ENCODE data around the gene ARHGDIB. TPM values are rescaled to one million over a fixed set of nuclear protein-coding genes. Genes with fewer than 3 reads are reported as not detected.

The ARHGDIB gene
- total RNA-seq, 5 donors from 2014 or later (not counting 1 experiment from before 2014, with no cell fraction given) = 722 to 938 (median 785) TPM

GRCh38 chr12:14903386-14904098, 57.9 kb downstream of the ARHGDIB start:
- ATAC-seq (replicated peaks in 1 of 4) (no peak), DNase-seq (no peak)
- no CpG with 5 or more reads among the region's 5 CpGs for WGBS (ENCODE audit: insufficient coverage)
- Histone ChIP-seq H3K36me3 (ENCODE audit: control insufficient read depth in 2 of 2, extremely low read depth in 1 of 2, insufficient read depth in 1 of 2, low read length in 1 of 2) (no peaks in the 10 kb centered on the region), H3K4me3 (ENCODE audit: control insufficient read depth in 1 of 2, extremely low read depth in 1 of 2, low read length in 1 of 2) (no peak overlapping the region), H3K27ac (ENCODE audit: low read length) (no peak overlapping the region), H3K4me1 (ENCODE audit: control insufficient read depth in 1 of 2, extremely low read depth in 1 of 2, insufficient read depth in 2 of 2, low read length in 2 of 2) (no peaks in the 10 kb centered on the region), H3K9me3 (no peaks in the 10 kb centered on the region), H3K27me3 (replicated peaks in 1 of 2; ENCODE audit: control insufficient read depth in 2 of 2, extremely low read depth in 1 of 2, insufficient read depth in 2 of 2, low read length in 1 of 2) (no peaks in the 10 kb centered on the region)
- peaks cover 39% of the 10 kb centered on the region for H3K36me3 Mint-ChIP-seq
- H3K9me3 Mint-ChIP-seq = peaks cover 0 to 3% (median 0%) of the 10 kb centered on the region in 3 donors
- H3K27me3 Mint-ChIP-seq = no peaks in the 10 kb centered on the region
- no peak overlapping the region for H3K27ac Mint-ChIP-seq
- peaks cover 11 to 18% (median 16%) of the 10 kb centered on the region in 3 donors for H3K4me1 Mint-ChIP-seq
- ChIA-PET POLR2A (interaction anchor here in 1 of 2 donors (0.5 kb wide), 1 partner anchor 177 kb away, joined by 3 read pairs; no protein-coding TSS in a partner anchor), CTCF (no interaction called here)
- no peak overlapping the region for H3K4me3 Mint-ChIP-seq

GRCh38 chr12:14902465-14902864, 58.9 kb downstream of the ARHGDIB start:
- H3K9me3 ChIP-seq = no peaks in the 10 kb centered on the region
- no peaks in the 10 kb centered on the region for H3K27me3 Mint-ChIP-seq
- no peak overlapping the region for H3K27ac Mint-ChIP-seq
- peaks cover 28% of the 10 kb centered on the region for H3K36me3 Mint-ChIP-seq
- no peak overlapping the region for H3K27ac ChIP-seq (ENCODE audit: low read length)
- no peaks in the 10 kb centered on the region for H3K36me3 ChIP-seq (ENCODE audit: control insufficient read depth in 2 of 2, extremely low read depth in 1 of 2, insufficient read depth in 1 of 2, low read length in 1 of 2)
- POLR2A ChIA-PET = interaction anchor here in 1 of 2 donors (0.6 kb wide), 3 partner anchors 10 to 97 kb away, joined by 3 to 5 read pairs (median 3); no protein-coding TSS in a partner anchor
- no peak overlapping the region for H3K4me3 ChIP-seq (ENCODE audit: control insufficient read depth in 1 of 2, extremely low read depth in 1 of 2, low read length in 1 of 2)
- CTCF ChIA-PET = no interaction called here
- H3K9me3 Mint-ChIP-seq = peaks cover 0 to 3% (median 0%) of the 10 kb centered on the region in 3 donors
- no CpG with 5 or more reads among the region's 2 CpGs for WGBS (ENCODE audit: insufficient coverage)
- H3K27me3 ChIP-seq (replicated peaks in 1 of 2; ENCODE audit: control insufficient read depth in 2 of 2, extremely low read depth in 1 of 2, insufficient read depth in 2 of 2, low read length in 1 of 2) = no peaks in the 10 kb centered on the region
- peaks cover 11 to 15% (median 14%) of the 10 kb centered on the region in 3 donors for H3K4me1 Mint-ChIP-seq
- ATAC-seq (replicated peaks in 1 of 4) (no peak), DNase-seq (no peak)
- H3K4me1 ChIP-seq (ENCODE audit: control insufficient read depth in 1 of 2, extremely low read depth in 1 of 2, insufficient read depth in 2 of 2, low read length in 2 of 2) = no peaks in the 10 kb centered on the region
- H3K4me3 Mint-ChIP-seq = no peak overlapping the region

- CTCF ChIA-PET = no interaction called here
- ATAC-seq (replicated peaks in 1 of 4) (no peak), DNase-seq (no peak)
- H3K27me3 Mint-ChIP-seq = no peaks in the 10 kb centered on the region
- no peak overlapping the region for H3K4me3 Mint-ChIP-seq
- POLR2A ChIA-PET = interaction anchor here in 1 of 2 donors (0.5 kb wide), 1 partner anchor 58 kb away, joined by 3 read pairs; no protein-coding TSS in a partner anchor
- no peak overlapping the region for H3K4me3 ChIP-seq (ENCODE audit: control insufficient read depth in 1 of 2, extremely low read depth in 1 of 2, low read length in 1 of 2)
- H3K27me3 ChIP-seq (replicated peaks in 1 of 2; ENCODE audit: control insufficient read depth in 2 of 2, extremely low read depth in 1 of 2, insufficient read depth in 2 of 2, low read length in 1 of 2) = no peaks in the 10 kb centered on the region
- H3K4me1 ChIP-seq (ENCODE audit: control insufficient read depth in 1 of 2, extremely low read depth in 1 of 2, insufficient read depth in 2 of 2, low read length in 2 of 2) = no peaks in the 10 kb centered on the region
- H3K36me3 Mint-ChIP-seq = peaks cover 20% of the 10 kb centered on the region
- peaks cover 0 to 3% (median 0%) of the 10 kb centered on the region in 3 donors for H3K9me3 Mint-ChIP-seq
- no peak overlapping the region for H3K27ac ChIP-seq (ENCODE audit: low read length)
- 100% methylated on average over 1 of the region's 1 CpG for WGBS (ENCODE audit: insufficient coverage)
- H3K4me1 Mint-ChIP-seq = peaks cover 11 to 15% (median 14%) of the 10 kb centered on the region in 3 donors
- H3K9me3 ChIP-seq = no peaks in the 10 kb centered on the region
- no peak overlapping the region for H3K27ac Mint-ChIP-seq
- no peaks in the 10 kb centered on the region for H3K36me3 ChIP-seq (ENCODE audit: control insufficient read depth in 2 of 2, extremely low read depth in 1 of 2, insufficient read depth in 1 of 2, low read length in 1 of 2)
Observed at GRCh38 chr12:14901228-14901562, 60.2 kb downstream of the ARHGDIB start.

- peaks cover 18% of the 10 kb centered on the region for H3K36me3 Mint-ChIP-seq
- H3K4me3 Mint-ChIP-seq = no peak overlapping the region
- Histone ChIP-seq H3K36me3 (ENCODE audit: control insufficient read depth in 2 of 2, extremely low read depth in 1 of 2, insufficient read depth in 1 of 2, low read length in 1 of 2) (no peaks in the 10 kb centered on the region), H3K9me3 (no peaks in the 10 kb centered on the region), H3K27me3 (replicated peaks in 1 of 2; ENCODE audit: control insufficient read depth in 2 of 2, extremely low read depth in 1 of 2, insufficient read depth in 2 of 2, low read length in 1 of 2) (no peaks in the 10 kb centered on the region), H3K4me1 (ENCODE audit: control insufficient read depth in 1 of 2, extremely low read depth in 1 of 2, insufficient read depth in 2 of 2, low read length in 2 of 2) (no peaks in the 10 kb centered on the region), H3K27ac (ENCODE audit: low read length) (no peak overlapping the region), H3K4me3 (ENCODE audit: control insufficient read depth in 1 of 2, extremely low read depth in 1 of 2, low read length in 1 of 2) (no peak overlapping the region)
- CTCF ChIA-PET = interaction anchor here in 1 of 2 donors (1.0 kb wide), 1 partner anchor 10 kb away, joined by 3 read pairs; no protein-coding TSS in a partner anchor
- H3K27me3 Mint-ChIP-seq = no peaks in the 10 kb centered on the region
- ATAC-seq (replicated peaks in 1 of 4) (no peak), DNase-seq (no peak)
- peaks cover 0 to 3% (median 0%) of the 10 kb centered on the region in 3 donors for H3K9me3 Mint-ChIP-seq
- no peak overlapping the region for H3K27ac Mint-ChIP-seq
- peaks cover 11 to 15% (median 14%) of the 10 kb centered on the region in 3 donors for H3K4me1 Mint-ChIP-seq
- POLR2A ChIA-PET = interaction anchor here in 1 of 2 donors (0.5 kb wide), 1 partner anchor 59 kb away, joined by 3 read pairs; no protein-coding TSS in a partner anchor
- 92% methylated on average over 2 of the region's 5 CpGs for WGBS (ENCODE audit: insufficient coverage)
Observed at GRCh38 chr12:14900521-14901227, 60.7 kb downstream of the ARHGDIB start.

- Mint-ChIP-seq H3K27ac (no peak overlapping the region), H3K9me3 (no peaks in the 10 kb centered on the region), H3K27me3 (peaks cover 0 to 3% of the 10 kb centered on the region in 2 donors), H3K4me1 (no peaks in the 10 kb centered on the region), H3K36me3 (peaks cover 7% of the 10 kb centered on the region), H3K4me3 (no peak overlapping the region)
- Histone ChIP-seq H3K4me1 (ENCODE audit: control insufficient read depth in 1 of 2, extremely low read depth in 1 of 2, insufficient read depth in 2 of 2, low read length in 2 of 2) (no peaks in the 10 kb centered on the region), H3K4me3 (ENCODE audit: control insufficient read depth in 1 of 2, extremely low read depth in 1 of 2, low read length in 1 of 2) (no peak overlapping the region), H3K27ac (ENCODE audit: low read length) (no peak overlapping the region), H3K36me3 (ENCODE audit: control insufficient read depth in 2 of 2, extremely low read depth in 1 of 2, insufficient read depth in 1 of 2, low read length in 1 of 2) (no peaks in the 10 kb centered on the region), H3K9me3 (no peaks in the 10 kb centered on the region), H3K27me3 (replicated peaks in 1 of 2; ENCODE audit: control insufficient read depth in 2 of 2, extremely low read depth in 1 of 2, insufficient read depth in 2 of 2, low read length in 1 of 2) (no peaks in the 10 kb centered on the region)
- ChIA-PET POLR2A (no interaction called here), CTCF (interaction anchor here in 1 of 2 donors (0.5 kb wide), 1 partner anchor 678 kb away, joined by 3 read pairs; no protein-coding TSS in a partner anchor)
- 100% methylated on average over 1 of the region's 7 CpGs for WGBS (ENCODE audit: insufficient coverage)
- DNase-seq (no peak), ATAC-seq (replicated peaks in 1 of 4) (no peak)
Observed at GRCh38 chr12:14896521-14897169, 64.8 kb downstream of the ARHGDIB start.

Data from T-cell (primary cell).